Umbilical cord (tissue), 2 donors: ENCODE measurements around the gene DYNLT5. TPM values are rescaled to one million over a fixed set of nuclear protein-coding genes. Genes with fewer than 3 reads are reported as not detected.
"Not testable (repeated sequence)": the region's sequence is repeated elsewhere in the genome, so short reads cannot be mapped to it uniquely, and the experiment has no call there.

Experiments
- DNase-seq: peaks from one replicate; pipeline ENCODE4 v3.0.0-alpha.2; 2015; ENCODE audit warnings: low spot score
- total RNA-seq: library from RNA; depleted of rRNA; stranded (reverse); fragments of >200 nt; gene quantifications from one replicate; pipeline ENCODE4 v1.2.3, GENCODE V29; 2014; ENCODE audit warnings: low replicate concordance; ENCODE audit not compliant: insufficient read depth

DYNLT5 gene
- total RNA-seq, 1 donor from 2014 or later = 4.3 TPM

GRCh38 chr1:66750577-66750976 lies 1.7 kb upstream of the DYNLT5 start:
- DNase-seq = no peak

DNA sequence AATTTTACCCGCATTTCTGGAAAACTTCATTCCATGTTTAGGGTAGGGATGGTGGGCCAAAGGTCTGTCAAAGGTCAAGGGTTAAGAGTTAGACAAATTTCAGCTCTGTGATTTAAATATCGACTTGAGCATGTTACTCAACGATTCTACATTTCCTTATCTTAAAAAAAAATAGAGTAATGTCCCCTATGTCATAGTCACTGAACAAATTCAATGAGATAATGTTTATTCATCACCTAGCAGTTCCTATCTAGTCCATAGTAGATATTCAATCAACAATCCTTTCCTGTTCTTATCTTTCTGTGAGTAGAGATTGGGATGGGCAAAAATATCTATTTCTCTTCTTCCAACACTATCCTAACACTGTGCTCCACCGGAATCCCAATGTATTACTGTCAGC lies 1.1 kb upstream of the DYNLT5 start:
- no peak for DNase-seq

DNA sequence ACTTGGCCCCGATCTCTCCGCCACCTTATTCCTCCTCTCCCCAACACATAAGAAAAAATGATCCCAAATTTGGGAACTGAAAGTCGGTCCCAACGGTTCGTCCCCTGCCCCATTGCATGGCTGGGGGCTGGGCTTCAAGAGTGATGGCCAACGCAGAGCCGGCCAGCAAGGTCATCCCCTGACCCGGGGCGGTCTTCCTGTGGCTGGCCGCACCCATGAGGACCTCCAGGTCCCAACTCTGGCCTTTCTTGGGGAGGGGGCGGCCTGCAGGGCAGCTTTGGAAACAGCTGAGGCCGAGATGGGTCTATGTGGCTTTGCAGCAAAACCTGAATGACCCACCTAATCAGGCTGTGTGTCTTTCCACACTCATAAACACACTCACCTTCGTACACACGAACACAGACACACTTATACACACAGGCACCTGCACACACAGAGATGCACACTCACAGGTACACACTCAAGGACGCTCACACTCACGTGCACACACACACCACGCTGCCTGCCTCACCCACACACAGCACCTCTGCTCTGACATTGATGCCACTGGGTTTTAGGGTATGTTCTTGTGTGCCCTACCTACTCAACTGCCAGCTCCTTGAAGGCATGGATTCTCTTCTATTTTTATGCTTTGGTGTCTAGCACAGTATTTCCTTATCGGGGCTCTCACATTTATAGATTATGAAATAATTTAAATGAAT lies 562 bp downstream of the DYNLT5 start:
- DNase-seq = no peak

DNA sequence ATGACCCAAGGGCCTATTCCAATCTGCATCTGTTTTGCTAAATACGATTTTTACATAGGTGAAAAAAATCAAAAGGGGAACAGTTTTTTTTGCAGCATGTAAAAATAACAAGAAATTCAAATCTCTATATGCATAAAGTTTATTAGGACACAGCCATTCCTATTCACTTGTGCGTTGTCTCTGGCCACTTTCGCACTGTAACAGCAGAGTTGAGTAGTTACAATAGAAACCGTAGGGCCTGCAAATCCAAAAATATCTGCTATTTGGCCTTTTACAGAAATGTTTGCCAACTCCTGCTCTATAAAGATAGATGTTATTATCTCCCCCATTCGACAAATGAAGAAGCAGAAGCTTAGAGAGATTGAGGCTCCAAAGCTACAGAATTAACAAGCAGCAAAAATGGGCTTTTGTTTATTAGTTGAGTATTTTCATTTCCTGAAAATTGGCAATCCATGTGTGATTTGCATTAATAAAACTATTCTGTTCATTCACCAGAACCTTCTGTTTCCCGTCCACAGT lies 5.5 kb downstream of the DYNLT5 start:
- DNase-seq = peak; percentile 2

- peak; percentile 59 for DNase-seq
Observed at GRCh38 chr1:66758241-66758755, 6.0 kb downstream of the DYNLT5 start.

DNA sequence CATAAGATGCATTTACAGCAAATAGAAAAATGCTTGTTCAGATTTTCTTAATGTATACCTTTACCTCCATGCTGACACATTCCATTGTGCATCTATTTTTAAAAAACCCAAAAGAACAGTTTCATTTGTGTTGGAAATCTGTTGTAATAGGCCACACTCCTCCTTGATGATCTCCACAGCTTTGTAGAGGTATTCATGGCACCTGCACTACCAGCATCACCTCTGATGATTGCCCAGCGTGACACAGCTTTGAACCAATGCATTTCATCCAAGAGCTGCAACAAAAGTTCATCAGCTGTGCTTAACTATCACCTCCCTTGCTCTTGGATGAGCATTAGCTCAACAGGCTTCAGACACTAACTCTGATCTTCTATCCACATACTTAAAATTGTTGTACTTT lies 8.2 kb downstream of the DYNLT5 start:
- DNase-seq = no peak

DNA sequence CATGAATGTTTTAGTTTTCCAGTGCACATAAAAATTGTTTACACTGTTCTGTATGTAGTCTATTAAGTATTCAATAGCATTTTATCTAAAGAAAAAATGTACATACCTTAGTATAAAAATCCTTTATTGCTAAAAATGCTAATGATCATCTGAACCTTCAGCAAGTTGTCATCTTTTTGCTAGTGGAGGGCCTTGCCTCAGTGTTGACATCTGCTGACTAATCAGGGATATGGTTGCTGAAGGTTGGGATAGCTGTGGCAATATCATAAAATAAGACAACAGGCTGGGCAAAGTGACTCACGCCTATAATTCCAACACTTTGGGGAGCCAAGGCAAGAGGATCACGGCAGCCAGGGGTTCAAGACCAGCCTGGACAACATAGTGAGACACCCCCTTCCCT lies 9.0 kb downstream of the DYNLT5 start:
- DNase-seq = no peak

DNA sequence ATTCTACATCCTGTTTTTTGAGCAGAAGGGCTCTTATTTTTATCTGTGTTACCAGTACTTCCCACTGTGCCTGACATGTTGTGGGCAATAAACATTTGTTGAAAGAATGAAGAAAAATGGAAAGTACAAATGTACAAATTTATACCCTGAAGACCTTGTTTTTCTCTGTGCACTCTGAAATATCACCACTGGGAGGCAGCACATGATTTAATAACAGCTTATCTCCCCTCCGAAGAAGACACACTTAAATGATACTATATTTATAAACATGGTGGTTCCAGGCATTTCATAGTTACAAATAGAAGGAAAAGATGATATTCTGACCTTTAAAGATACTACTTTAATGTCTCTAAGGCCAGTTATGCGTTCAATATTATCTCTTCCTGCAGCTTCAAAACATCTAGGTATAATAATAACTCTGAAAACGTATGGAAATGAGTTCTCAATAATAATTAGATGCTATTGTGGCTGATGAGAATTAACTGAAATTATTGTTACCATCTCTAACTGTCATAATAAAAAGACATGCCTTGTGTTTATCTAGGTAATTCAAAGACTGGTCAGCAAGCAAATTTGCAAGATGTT lies 12.8 kb downstream of the DYNLT5 start:
- DNase-seq = peak; percentile 46

- no peak for DNase-seq
Observed at GRCh38 chr1:66767626-66768025, 15.4 kb downstream of the DYNLT5 start.

GRCh38 chr1:66768965-66769364 lies 16.7 kb downstream of the DYNLT5 start:
- no peak for DNase-seq

- no peak for DNase-seq
Observed at GRCh38 chr1:66769512-66770229, 17.4 kb downstream of the DYNLT5 start.

- DNase-seq = no peak
Observed at GRCh38 chr1:66770240-66770639, 18.0 kb downstream of the DYNLT5 start.

- DNase-seq = no peak
Observed at GRCh38 chr1:66770694-66771093, 18.4 kb downstream of the DYNLT5 start.

DNA sequence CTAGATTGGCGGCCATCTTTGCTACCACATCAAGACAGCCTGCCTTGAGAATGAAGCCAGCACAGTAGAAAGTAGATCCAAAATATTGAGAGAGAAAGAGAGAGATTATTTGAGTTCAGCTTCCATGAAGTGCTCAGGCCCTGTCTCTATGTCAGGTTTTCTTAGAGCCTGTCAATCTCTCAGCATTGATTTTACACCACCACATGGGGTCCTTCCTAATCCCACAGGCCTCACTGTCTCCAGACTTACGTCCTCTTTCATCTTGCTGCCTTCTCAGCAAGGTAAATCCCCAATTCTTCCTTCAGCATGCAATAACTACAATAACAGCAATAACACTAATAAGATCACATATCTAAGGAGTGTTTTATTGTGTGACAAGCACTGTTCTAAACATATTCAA lies 21.0 kb downstream of the DYNLT5 start:
- DNase-seq = no peak

GRCh38 chr1:66774438-66774837 lies 22.2 kb downstream of the DYNLT5 start:
- DNase-seq = no peak

GRCh38 chr1:66775646-66776045 lies 23.4 kb downstream of the DYNLT5 start:
- DNase-seq = no peak

DNA sequence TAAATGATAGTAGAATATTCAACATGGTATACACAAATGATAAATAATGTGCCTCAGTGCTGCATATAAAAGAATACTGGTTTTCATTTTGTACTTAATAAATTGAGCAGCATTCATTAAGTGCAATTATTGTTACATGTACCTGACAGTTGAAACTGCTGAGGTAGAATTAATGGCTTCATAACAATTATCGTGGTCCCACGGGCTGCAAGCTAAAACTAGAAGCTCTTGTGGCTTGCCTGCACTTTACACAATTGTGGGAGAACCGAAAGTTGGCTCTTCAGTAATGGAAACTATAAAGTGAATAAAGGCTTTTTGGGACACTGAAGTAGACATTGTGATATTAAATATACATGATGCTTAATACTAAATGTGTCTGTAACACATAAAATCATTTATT lies 25.6 kb downstream of the DYNLT5 start:
- DNase-seq = no peak

DNA sequence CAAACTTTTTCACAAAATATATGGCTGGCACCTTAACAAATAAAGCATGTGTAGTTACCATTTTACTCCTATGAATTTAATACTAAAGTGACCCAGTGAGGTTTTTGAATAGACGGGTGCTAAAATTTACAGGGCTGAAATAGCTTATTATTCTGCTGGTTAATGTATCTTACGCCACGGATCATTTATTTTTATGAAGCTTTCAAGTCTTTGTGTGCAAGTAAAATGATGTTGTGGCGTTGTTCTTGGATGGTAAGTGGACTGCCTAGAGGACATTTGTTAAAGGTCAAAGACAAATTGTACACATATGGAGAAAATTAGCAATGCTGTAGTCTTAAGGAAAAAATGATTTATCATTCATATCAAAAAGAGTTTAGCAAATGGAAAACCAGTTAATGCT lies 26.0 kb downstream of the DYNLT5 start:
- no peak for DNase-seq

GRCh38 chr1:66778969-66779368 lies 26.7 kb downstream of the DYNLT5 start:
- DNase-seq = no peak

- DNase-seq = no peak
Observed at GRCh38 chr1:66779475-66780078, 27.3 kb downstream of the DYNLT5 start.

DNA sequence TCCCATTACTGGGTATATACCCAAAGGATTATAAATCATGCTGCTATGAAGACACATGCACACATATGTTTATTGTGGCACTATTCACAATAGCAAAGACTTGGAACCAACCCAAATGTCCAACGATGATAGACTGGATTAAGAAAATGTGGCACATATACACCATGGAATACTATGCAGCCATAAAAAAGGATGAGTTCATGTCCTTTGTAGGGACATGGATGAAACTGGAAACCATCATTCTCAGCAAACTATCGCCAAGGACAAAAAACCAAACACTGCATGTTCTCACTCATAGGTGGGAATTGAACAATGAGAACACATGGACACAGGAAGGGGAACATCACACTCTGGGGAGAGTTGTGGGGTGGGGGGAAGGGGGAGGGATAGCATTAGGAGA lies 33.5 kb downstream of the DYNLT5 start:
- not testable (repeated sequence) for DNase-seq

DNA sequence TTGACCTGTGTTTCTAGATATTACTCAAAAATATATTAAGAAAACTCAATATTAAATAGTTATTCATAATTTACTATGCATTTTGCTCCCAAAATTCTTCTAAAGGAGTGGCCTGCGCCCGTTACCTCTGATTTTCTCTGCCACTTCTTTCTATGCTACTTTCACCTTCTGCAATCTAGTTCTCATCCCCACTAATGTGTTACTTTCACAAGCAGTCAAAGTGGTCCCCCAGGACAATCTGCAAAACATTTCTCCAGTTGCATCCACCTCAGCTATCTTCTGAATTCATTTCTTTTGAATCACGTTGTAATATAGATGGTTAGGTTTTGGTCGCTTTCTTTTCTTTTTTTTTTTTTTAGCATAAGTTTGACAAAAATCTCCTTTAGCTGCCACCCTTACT lies 35.4 kb downstream of the DYNLT5 start:
- no peak for DNase-seq
